Measurements from ENCODE around the gene TBC1D9. TPM values are rescaled to one million over a fixed set of nuclear protein-coding genes. Genes with fewer than 3 reads are reported as not detected.

The TBC1D9 gene
- total and polyA plus RNA-seq, 2 donors (not counting 1 experiment from before 2014, with no cell fraction given): 48.9 to 235 TPM

DNA sequence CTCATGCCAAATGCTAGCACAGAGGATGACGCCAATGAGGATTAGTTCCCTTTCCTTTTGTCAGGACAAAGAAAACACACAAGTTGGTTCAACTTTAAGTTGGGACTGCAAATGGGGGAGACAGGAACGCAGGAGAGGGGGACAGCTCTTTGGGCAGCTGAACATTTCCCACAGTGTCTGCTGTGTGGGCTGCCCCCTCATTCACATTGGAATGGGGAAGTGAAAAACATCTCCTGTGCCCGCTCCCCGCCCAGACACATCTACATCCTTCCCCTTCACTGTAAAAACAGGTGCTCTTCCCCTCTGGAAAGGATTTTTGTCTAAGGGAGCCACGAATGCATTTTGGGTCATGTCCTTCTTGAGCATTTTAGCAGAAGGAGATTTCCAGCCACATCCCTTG lies 44.5 kb upstream of the TBC1D9 start:
- peak overlapping the region; percentile 68 for H3K4me2 ChIP-seq (replicated peaks; ENCODE audit: low read depth, low read length, poor library complexity, severe bottlenecking)
- H3K36me3 ChIP-seq (replicated peaks in 1 of 2; ENCODE audit: control extremely low read depth in 1 of 2, control insufficient read depth in 1 of 2, extremely low read depth in 1 of 2, insufficient read depth in 2 of 2, low read length in 1 of 2): no peaks in the 10 kb centered on the region
- ChIA-PET CTCF (interaction anchor here (0.6 to 3.3 kb wide), 9 partner anchors 9 to 1701 kb away, joined by 3 to 19 read pairs (median 4); no protein-coding TSS in a partner anchor), POLR2A (interaction anchor here (0.6 to 4.1 kb wide), 5 partner anchors 9 to 55 kb away, joined by 4 to 26 read pairs (median 13); partner anchors contain the start of gene TBC1D9)
- Mint-ChIP-seq H3K4me1 (peaks cover 85% of the 10 kb centered on the region), H3K4me3 (peak overlapping the region; percentile 73), H3K9me3 (ENCODE audit: insufficient read depth) (peaks cover 5% of the 10 kb centered on the region), H3K27me3 (no peaks in the 10 kb centered on the region), H3K27ac (peak overlapping the region; percentile 81)
- no peaks in the 10 kb centered on the region for H4K20me1 ChIP-seq (ENCODE audit: control insufficient read depth, insufficient read depth, low read length, poor library complexity, severe bottlenecking)
- intact Hi-C loops (cut with micrococcal nuclease): loop anchor here (1.0 kb wide), 2 partner anchors 8 to 9 kb away; no protein-coding TSS in a partner anchor
- H2AFZ ChIP-seq (ENCODE audit: insufficient read depth, low read depth, low read length, poor library complexity, severe bottlenecking): no peak overlapping the region
- H3K79me2 ChIP-seq (ENCODE audit: control insufficient read depth, insufficient read depth, low read length): peaks cover 9% of the 10 kb centered on the region
- no peaks in the 10 kb centered on the region for H3K27me3 ChIP-seq (replicated peaks in 1 of 4; ENCODE audit: control extremely low read depth in 1 of 4, control insufficient read depth in 3 of 4, insufficient read depth in 4 of 4, low read length in 3 of 4)
- H3K4me1 ChIP-seq (ENCODE audit: control insufficient read depth in 2 of 2, insufficient read depth in 2 of 2, low read length in 2 of 2): peaks cover 71 to 82% of the 10 kb centered on the region in 2 donors
- peaks cover 0 to 1% (median 0%) of the 10 kb centered on the region in 3 donors for H3K9me3 ChIP-seq (ENCODE audit: control extremely low read depth in 1 of 3, control insufficient read depth in 2 of 3, insufficient read depth in 1 of 3, low read length in 2 of 3)
- WGBS (ENCODE audit: insufficient coverage): 86% methylated on average over 1 of the region's 5 CpGs
- peak overlapping the region in 1 of 5 experiments; percentile 1 for H3K4me3 ChIP-seq (ENCODE audit: control extremely low read depth in 1 of 5, extremely low read depth in 1 of 5, insufficient read depth in 1 of 5, low read depth in 2 of 5, low read length in 4 of 5)
- no peak for TF ChIP-seq EZH2 (IDR thresholded peaks at IDR 0.05; ENCODE audit: borderline replicate concordance, insufficient read depth, low read depth, low read length, poor library complexity, severe bottlenecking)
- TF ChIP-seq, protein P1, sequence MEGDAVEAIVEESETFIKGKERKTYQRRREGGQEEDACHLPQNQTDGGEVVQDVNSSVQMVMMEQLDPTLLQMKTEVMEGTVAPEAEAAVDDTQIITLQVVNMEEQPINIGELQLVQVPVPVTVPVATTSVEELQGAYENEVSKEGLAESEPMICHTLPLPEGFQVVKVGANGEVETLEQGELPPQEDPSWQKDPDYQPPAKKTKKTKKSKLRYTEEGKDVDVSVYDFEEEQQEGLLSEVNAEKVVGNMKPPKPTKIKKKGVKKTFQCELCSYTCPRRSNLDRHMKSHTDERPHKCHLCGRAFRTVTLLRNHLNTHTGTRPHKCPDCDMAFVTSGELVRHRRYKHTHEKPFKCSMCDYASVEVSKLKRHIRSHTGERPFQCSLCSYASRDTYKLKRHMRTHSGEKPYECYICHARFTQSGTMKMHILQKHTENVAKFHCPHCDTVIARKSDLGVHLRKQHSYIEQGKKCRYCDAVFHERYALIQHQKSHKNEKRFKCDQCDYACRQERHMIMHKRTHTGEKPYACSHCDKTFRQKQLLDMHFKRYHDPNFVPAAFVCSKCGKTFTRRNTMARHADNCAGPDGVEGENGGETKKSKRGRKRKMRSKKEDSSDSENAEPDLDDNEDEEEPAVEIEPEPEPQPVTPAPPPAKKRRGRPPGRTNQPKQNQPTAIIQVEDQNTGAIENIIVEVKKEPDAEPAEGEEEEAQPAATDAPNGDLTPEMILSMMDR (IDR thresholded peaks at IDR 0.05): no peak
- peak overlapping the region; percentile 52 to 60 for H3K27ac ChIP-seq (ENCODE audit: low read length in 2 of 2)
- peak overlapping the region; percentile 39 for H3K9ac ChIP-seq (ENCODE audit: low read length)
- DNase-seq (peak; percentile 69), ATAC-seq (ENCODE audit: low read depth) (peak; percentile 77)

DNA sequence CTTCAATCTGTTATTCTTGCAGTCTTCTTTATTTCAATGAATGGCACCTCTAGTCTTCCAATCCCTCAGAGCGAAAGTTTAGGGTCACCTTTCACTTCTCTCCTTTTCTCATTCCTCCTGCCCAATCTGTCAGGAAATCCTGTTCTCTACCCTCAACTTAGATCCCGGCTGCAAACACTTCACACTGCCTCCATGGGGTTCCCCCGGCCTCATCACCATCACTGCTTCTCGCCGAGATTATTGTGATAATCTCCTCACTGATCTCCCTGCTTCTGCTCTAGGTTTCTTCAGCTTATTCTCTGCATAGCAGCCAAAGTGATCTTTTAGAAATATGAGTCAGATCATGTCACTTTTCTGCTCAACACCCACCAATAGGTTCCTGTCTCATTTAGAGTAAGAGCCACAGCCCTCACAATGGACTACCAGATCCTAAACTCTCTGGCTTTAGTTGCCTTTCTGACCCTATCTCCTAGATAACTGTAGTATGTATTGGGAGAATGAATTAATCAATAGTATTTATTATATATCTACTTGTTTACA lies 43.6 kb upstream of the TBC1D9 start:
- H3K36me3 ChIP-seq (replicated peaks in 1 of 2; ENCODE audit: control extremely low read depth in 1 of 2, control insufficient read depth in 1 of 2, extremely low read depth in 1 of 2, insufficient read depth in 2 of 2, low read length in 1 of 2): no peaks in the 10 kb centered on the region
- peaks cover under 1% of the 10 kb centered on the region for H3K79me2 ChIP-seq (ENCODE audit: control insufficient read depth, insufficient read depth, low read length)
- intact Hi-C loops (cut with micrococcal nuclease): loop anchor here (1.0 kb wide), 2 partner anchors 8 to 9 kb away; no protein-coding TSS in a partner anchor
- TF ChIP-seq, protein P1 (IDR thresholded peaks at IDR 0.05): no peak
- TF ChIP-seq EZH2 (IDR thresholded peaks at IDR 0.05; ENCODE audit: borderline replicate concordance, insufficient read depth, low read depth, low read length, poor library complexity, severe bottlenecking): no peak
- Mint-ChIP-seq H3K27ac (peak overlapping the region; percentile 39), H3K27me3 (no peaks in the 10 kb centered on the region), H3K9me3 (ENCODE audit: insufficient read depth) (peaks cover 2% of the 10 kb centered on the region), H3K4me3 (peak overlapping the region; percentile 18), H3K4me1 (peaks cover 80% of the 10 kb centered on the region)
- POLR2A ChIA-PET: interaction anchor here (1.6 to 4.1 kb wide), 2 partner anchors 9 to 10 kb away, joined by 13 to 26 read pairs; no protein-coding TSS in a partner anchor
- no peak for DNase-seq
- H3K4me2 ChIP-seq (replicated peaks; ENCODE audit: low read depth, low read length, poor library complexity, severe bottlenecking): peak overlapping the region; percentile 44
- no peak for ATAC-seq (ENCODE audit: low read depth)
- WGBS (ENCODE audit: insufficient coverage): 53% methylated on average over 5 of the region's 5 CpGs
- H3K9me3 ChIP-seq (ENCODE audit: control extremely low read depth in 1 of 3, control insufficient read depth in 2 of 3, insufficient read depth in 1 of 3, low read length in 2 of 3): no peaks in the 10 kb centered on the region
- H3K27ac ChIP-seq (ENCODE audit: low read length in 2 of 2): peak overlapping the region in 1 of 2 donors; percentile 50
- H2AFZ ChIP-seq (ENCODE audit: insufficient read depth, low read depth, low read length, poor library complexity, severe bottlenecking): peak overlapping the region; percentile 53
- no peaks in the 10 kb centered on the region for H4K20me1 ChIP-seq (ENCODE audit: control insufficient read depth, insufficient read depth, low read length, poor library complexity, severe bottlenecking)
- no peak overlapping the region for H3K4me3 ChIP-seq (ENCODE audit: control extremely low read depth in 1 of 5, extremely low read depth in 1 of 5, insufficient read depth in 1 of 5, low read depth in 2 of 5, low read length in 4 of 5)
- H3K4me1 ChIP-seq (ENCODE audit: control insufficient read depth in 2 of 2, insufficient read depth in 2 of 2, low read length in 2 of 2): peaks cover 65 to 74% of the 10 kb centered on the region in 2 donors
- H3K9ac ChIP-seq (ENCODE audit: low read length): no peak overlapping the region
- CTCF ChIA-PET: interaction anchor here (0.8 to 3.3 kb wide), 7 partner anchors 9 to 440 kb away, joined by 3 to 19 read pairs (median 5); no protein-coding TSS in a partner anchor
- no peaks in the 10 kb centered on the region for H3K27me3 ChIP-seq (replicated peaks in 1 of 4; ENCODE audit: control extremely low read depth in 1 of 4, control insufficient read depth in 3 of 4, insufficient read depth in 4 of 4, low read length in 3 of 4)

All from B cell (primary cell).